GM23338 (cell line): ENCODE data around the gene PLEK. TPM values are rescaled to one million over a fixed set of nuclear protein-coding genes. Genes with fewer than 3 reads are reported as not detected.
"Not testable (repeated sequence)": the region's sequence is repeated elsewhere in the genome, so short reads cannot be mapped to it uniquely, and the experiment has no call there.

ENCODE experiments used
- ATAC-seq: fragments of 200-7000 bp; cut with Tn5 transposase; 3 replicates; pipeline ENCODE4 v1.9.1; 2020
- DNase-seq: peaks from one replicate; pipeline ENCODE4 v3.0.0-alpha.2; 2015; ENCODE audit warnings: low spot score
- H2AFZ ChIP-seq: fragments of 200-600 bp; sonication (generic); 2 replicates; pipeline ENCODE4 v1.8.0; 2016; ENCODE audit warnings: antibody characterized with exemption, mild to moderate bottlenecking, moderate library complexity
- H3F3A ChIP-seq: fragments of 200-600 bp; sonication (generic); replicated peaks from 2 replicates; pipeline ENCODE4 v1.8.0; 2017; ENCODE audit warnings: antibody characterized with exemption, mixed run types, low read depth
- H3K27ac ChIP-seq: fragments of 200-600 bp; sonication (generic); 2 replicates; pipeline ENCODE4 v1.6.1; 2016; ENCODE audit warnings: low read depth
- H3K27me3 ChIP-seq: fragments of 200-600 bp; sonication (generic); 2 replicates; pipeline ENCODE4 v1.8.0; 2016; ENCODE audit warnings: mild to moderate bottlenecking, mixed run types, moderate library complexity; ENCODE audit not compliant: insufficient read depth
- H3K36me3 ChIP-seq: fragments of 200-600 bp; sonication (generic); 2 replicates; pipeline ENCODE4 v1.8.0; 2016; ENCODE audit warnings: mild to moderate bottlenecking; ENCODE audit not compliant: insufficient read depth
- H3K4me1 ChIP-seq: fragments of 200-600 bp; sonication (generic); 2 replicates; pipeline ENCODE4 v1.8.0; 2016; ENCODE audit warnings: mild to moderate bottlenecking, moderate library complexity; ENCODE audit not compliant: insufficient read depth
- H3K4me2 ChIP-seq: fragments of 200-600 bp; sonication (generic); 2 replicates; pipeline ENCODE4 v1.7.1; 2017; ENCODE audit warnings: mixed run types
- H3K4me3 ChIP-seq: fragments of 200-600 bp; sonication (generic); 2 replicates; pipeline ENCODE4 v1.6.1; 2016; ENCODE audit warnings: mixed run types
- H3K79me2 ChIP-seq: fragments of 200-600 bp; sonication (generic); replicated peaks from 2 replicates; pipeline ENCODE4 v1.8.0; 2017; ENCODE audit warnings: mild to moderate bottlenecking; ENCODE audit not compliant: insufficient read depth
- H3K9me2 ChIP-seq: fragments of 200-600 bp; sonication (generic); 2 replicates; pipeline ENCODE4 v1.8.0; 2017; ENCODE audit not compliant: insufficient read depth
- H4K20me1 ChIP-seq: fragments of 200-600 bp; sonication (generic); replicated peaks from 2 replicates; pipeline ENCODE4 v1.8.0; 2017; ENCODE audit warnings: mild to moderate bottlenecking; ENCODE audit not compliant: insufficient read depth
- H3K27ac Mint-ChIP-seq: 2 replicates; pipeline ENCODE4 v1.8.0; 2020; ENCODE audit warnings: inconsistent platforms, mild to moderate bottlenecking, moderate library complexity, mixed read lengths
- H3K27me3 Mint-ChIP-seq: 3 replicates; pipeline ENCODE4 v1.8.0; 2022; ENCODE audit warnings: low read depth, mild to moderate bottlenecking, moderate library complexity, mixed read lengths, inconsistent platforms; ENCODE audit not compliant: insufficient read depth, poor library complexity
- H3K36me3 Mint-ChIP-seq: 3 replicates; pipeline ENCODE4 v1.8.0; 2021; ENCODE audit warnings: low read depth, mild to moderate bottlenecking, inconsistent platforms, moderate library complexity, mixed read lengths
- H3K4me1 Mint-ChIP-seq: 3 replicates; pipeline ENCODE4 v1.8.0; 2020; ENCODE audit warnings: mild to moderate bottlenecking, inconsistent platforms, mixed read lengths
- H3K4me3 Mint-ChIP-seq: 3 replicates; pipeline ENCODE4 v1.8.0; 2021; ENCODE audit warnings: moderate library complexity, mild to moderate bottlenecking, inconsistent platforms, mixed read lengths
- H3K9me3 Mint-ChIP-seq: 3 replicates; pipeline ENCODE4 v1.8.0; 2020; ENCODE audit warnings: moderate library complexity, mild to moderate bottlenecking, inconsistent platforms, mixed read lengths
- polyA plus RNA-seq: library from polyadenylated mRNA; unstranded; fragments of >200 nt; fragmentation: Nextera tagmentation; extraction: Ambion mirVana; gene quantifications from 2 replicates; pipeline ENCODE4 v1.2.1, GENCODE V29; 2016
- total RNA-seq: library from RNA; depleted of rRNA; stranded (reverse); fragments of >200 nt; shearing (Covaris generic); gene quantifications from 2 replicates; pipeline ENCODE4 v1.2.3, GENCODE V29; 2014; rRNA removed

Gene PLEK
- total and polyA plus RNA-seq, 2 experiments from 2014 or later, result 0.06 TPM; not detected in 1

DNA sequence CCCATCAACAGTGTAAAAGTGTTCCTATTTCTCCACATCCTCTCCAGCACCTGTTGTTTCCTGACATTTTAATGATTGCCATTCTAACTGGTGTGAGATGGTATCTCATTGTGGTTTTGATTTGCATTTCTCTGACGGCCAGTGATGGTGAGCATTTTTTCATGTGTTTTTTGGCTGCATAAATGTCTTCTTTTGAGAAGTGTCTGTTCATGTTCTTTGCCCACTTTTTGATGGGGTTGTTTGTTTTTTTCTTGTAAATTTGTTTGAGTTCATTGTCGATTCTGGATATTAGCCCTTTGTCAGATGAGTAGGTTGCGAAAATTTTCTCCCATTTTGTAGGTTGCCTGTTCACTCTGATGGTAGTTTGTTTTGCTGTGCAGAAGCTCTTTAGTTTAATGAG, 81.3 kb downstream of the PLEK start:
- H3K9me3 Mint-ChIP-seq, H3K27me3 ChIP-seq, H3K27ac ChIP-seq, H3K4me2 ChIP-seq, H3K79me2 ChIP-seq, H3K4me3 ChIP-seq, H3K4me3 Mint-ChIP-seq, H3K27ac Mint-ChIP-seq, H3K36me3 ChIP-seq, H3K27me3 Mint-ChIP-seq, H4K20me1 ChIP-seq, H3K9me2 ChIP-seq, H2AFZ ChIP-seq, H3K4me1 Mint-ChIP-seq, H3F3A ChIP-seq, H3K36me3 Mint-ChIP-seq, DNase-seq, ATAC-seq, H3K4me1 ChIP-seq: not testable (repeated sequence)

Other genes starting within 250 kb of the PLEK start
- 31.1 and 34.6 TPM in 2 replicates for gene PNO1, start 207.4 kb upstream of the PLEK start, total RNA-seq
- 39.4 and 43.7 TPM in 2 replicates for gene PNO1, start 207.4 kb upstream of the PLEK start, polyA plus RNA-seq
- 49.6 and 52.7 TPM in 2 replicates for gene PPP3R1, start 112.8 kb upstream of the PLEK start, total RNA-seq
- 7.9 and 9.0 TPM in 2 replicates for gene PPP3R1, start 112.8 kb upstream of the PLEK start, polyA plus RNA-seq
- 5.9 and 6.9 TPM in 2 replicates for gene CNRIP1, start 45.3 kb upstream of the PLEK start, total RNA-seq
- 5.2 and 5.9 TPM in 2 replicates for gene CNRIP1, start 45.3 kb upstream of the PLEK start, polyA plus RNA-seq
- 1.1 and 1.3 TPM in 2 replicates for gene FBXO48, start 102.0 kb downstream of the PLEK start, total RNA-seq
- gene FBXO48, start 102.0 kb downstream of the PLEK start, polyA plus RNA-seq, result 0.96 and 1.3 TPM in 2 replicates
- 3.7 and 6.6 TPM in 2 replicates for gene APLF, start 102.3 kb downstream of the PLEK start, total RNA-seq
- gene APLF, start 102.3 kb downstream of the PLEK start, polyA plus RNA-seq, result 2.4 and 3.0 TPM in 2 replicates